ENCODE results near the gene NGEF.

Gene NGEF

GRCh38 chr2:233049194-233049761 is 36.2 kb upstream of the NGEF start:
- DNase-seq (ENCODE audit: insufficient read length, low spot score), result no peak
- TF ChIP-seq CTCF (IDR thresholded peaks at IDR 0.05; ENCODE audit: insufficient read depth, missing control alignments), result no peak
- no peak for FAIRE-seq

GRCh38 chr2:233048569-233049193 is 35.6 kb upstream of the NGEF start:
- no peak for FAIRE-seq
- DNase-seq (ENCODE audit: insufficient read length, low spot score), result no peak
- no peak for TF ChIP-seq CTCF (IDR thresholded peaks at IDR 0.05; ENCODE audit: insufficient read depth, missing control alignments)

GRCh38 chr2:233047667-233048066 is 34.6 kb upstream of the NGEF start:
- no peak for FAIRE-seq

GRCh38 chr2:233047206-233047605 is 34.1 kb upstream of the NGEF start:
- FAIRE-seq (no peak), DNase-seq (ENCODE audit: insufficient read length, low spot score) (no peak)
- TF ChIP-seq CTCF (IDR thresholded peaks at IDR 0.05; ENCODE audit: insufficient read depth, missing control alignments), result no peak

More at GRCh38 chr2:233047667-233048066, 34.6 kb upstream of the NGEF start:
- no peak for TF ChIP-seq CTCF (IDR thresholded peaks at IDR 0.05; ENCODE audit: insufficient read depth, missing control alignments)
- DNase-seq (ENCODE audit: insufficient read length, low spot score), result no peak

- no peak for TF ChIP-seq CTCF (IDR thresholded peaks at IDR 0.05; ENCODE audit: insufficient read depth, missing control alignments)
- DNase-seq (ENCODE audit: insufficient read length, low spot score) (no peak), FAIRE-seq (no peak)
Measured at GRCh38 chr2:233044974-233045605, 32.0 kb upstream of the NGEF start.

GRCh38 chr2:233042549-233042948 is 29.5 kb upstream of the NGEF start:
- FAIRE-seq, result no peak
- no peak for TF ChIP-seq CTCF (IDR thresholded peaks at IDR 0.05; ENCODE audit: insufficient read depth, missing control alignments)
- DNase-seq (ENCODE audit: insufficient read length, low spot score), result no peak

Data from D721Med (cell line).